Measurements from ENCODE around the gene BRWD1. TPM values are rescaled to one million over a fixed set of nuclear protein-coding genes. Genes with fewer than 3 reads are reported as not detected.

BRWD1 gene
- polyA plus RNA-seq, 3 donors from 2014 or later, result 28.3 to 73.3 (median 34.1) TPM

- Mint-ChIP-seq H3K36me3 (no peaks in the 10 kb centered on the region), H3K9me3 (no peaks in the 10 kb centered on the region), H3K4me3 (no peak overlapping the region), H3K4me1 (no peaks in the 10 kb centered on the region), H3K27me3 (ENCODE audit: low read depth in 3 of 3) (peaks cover 0 to 5% (median 2%) of the 10 kb centered on the region in 3 donors), H3K27ac (no peak overlapping the region)
- no peak for DNase-seq
These were observed 157.4 kb downstream of the BRWD1 start for GRCh38 chr21:39156024-39156423.

GRCh38 chr21:39155578-39155977 lies 157.9 kb downstream of the BRWD1 start:
- Mint-ChIP-seq H3K27me3 (ENCODE audit: low read depth in 3 of 3) (peaks cover 0 to 3% (median 2%) of the 10 kb centered on the region in 3 donors), H3K9me3 (no peaks in the 10 kb centered on the region), H3K4me3 (no peak overlapping the region), H3K36me3 (no peaks in the 10 kb centered on the region), H3K4me1 (no peaks in the 10 kb centered on the region), H3K27ac (no peak overlapping the region)
- DNase-seq, result no peak

- no peak overlapping the region for H3K4me3 Mint-ChIP-seq
- no peaks in the 10 kb centered on the region for H3K9me3 Mint-ChIP-seq
- H3K4me1 Mint-ChIP-seq, result no peaks in the 10 kb centered on the region
- no peaks in the 10 kb centered on the region for H3K36me3 Mint-ChIP-seq
- no peak overlapping the region for H3K27ac Mint-ChIP-seq
- H3K27me3 Mint-ChIP-seq (ENCODE audit: low read depth in 3 of 3), result peaks cover 0 to 6% (median 2%) of the 10 kb centered on the region in 3 donors
- no peak for DNase-seq
These were observed 159.6 kb downstream of the BRWD1 start for GRCh38 chr21:39153842-39154241.

GRCh38 chr21:39153373-39153772 lies 160.1 kb downstream of the BRWD1 start:
- peaks cover 0 to 6% (median 2%) of the 10 kb centered on the region in 3 donors for H3K27me3 Mint-ChIP-seq (ENCODE audit: low read depth in 3 of 3)
- H3K9me3 Mint-ChIP-seq, result peaks cover 0 to 2% (median 0%) of the 10 kb centered on the region in 6 donors
- H3K4me3 Mint-ChIP-seq, result no peak overlapping the region
- no peaks in the 10 kb centered on the region for H3K36me3 Mint-ChIP-seq
- H3K27ac Mint-ChIP-seq, result no peak overlapping the region
- no peak for DNase-seq
- H3K4me1 Mint-ChIP-seq, result no peaks in the 10 kb centered on the region

- Mint-ChIP-seq H3K9me3 (peaks cover 0 to 2% (median 0%) of the 10 kb centered on the region in 6 donors), H3K27ac (no peak overlapping the region)
These were observed 161.2 kb downstream of the BRWD1 start for GRCh38 chr21:39152271-39152670.

GRCh38 chr21:39150877-39151276 lies 162.6 kb downstream of the BRWD1 start:
- Mint-ChIP-seq H3K4me1 (no peaks in the 10 kb centered on the region), H3K27ac (no peak overlapping the region), H3K9me3 (peaks cover 0 to 2% (median 0%) of the 10 kb centered on the region in 6 donors), H3K36me3 (no peaks in the 10 kb centered on the region), H3K27me3 (ENCODE audit: low read depth in 3 of 3) (peaks cover 0 to 6% (median 5%) of the 10 kb centered on the region in 3 donors), H3K4me3 (no peak overlapping the region)
- DNase-seq, result no peak

More at GRCh38 chr21:39152271-39152670, 161.2 kb downstream of the BRWD1 start:
- Mint-ChIP-seq H3K4me1 (no peaks in the 10 kb centered on the region), H3K36me3 (no peaks in the 10 kb centered on the region), H3K4me3 (no peak overlapping the region), H3K27me3 (ENCODE audit: low read depth in 3 of 3) (peaks cover 0 to 6% (median 2%) of the 10 kb centered on the region in 3 donors)
- DNase-seq, result no peak

GRCh38 chr21:39150316-39150715 lies 163.1 kb downstream of the BRWD1 start:
- Mint-ChIP-seq H3K4me3 (no peak overlapping the region), H3K27ac (no peak overlapping the region), H3K36me3 (no peaks in the 10 kb centered on the region), H3K9me3 (peaks cover 0 to 2% (median 0%) of the 10 kb centered on the region in 6 donors), H3K27me3 (ENCODE audit: low read depth in 3 of 3) (peaks cover 0 to 6% (median 5%) of the 10 kb centered on the region in 3 donors), H3K4me1 (no peaks in the 10 kb centered on the region)
- no peak for DNase-seq

GRCh38 chr21:39149882-39150281 lies 163.6 kb downstream of the BRWD1 start:
- Mint-ChIP-seq H3K36me3 (no peaks in the 10 kb centered on the region), H3K27me3 (ENCODE audit: low read depth in 3 of 3) (peaks cover 0 to 5% (median 4%) of the 10 kb centered on the region in 3 donors), H3K27ac (no peak overlapping the region), H3K4me3 (no peak overlapping the region), H3K4me1 (no peaks in the 10 kb centered on the region), H3K9me3 (peaks cover 0 to 2% (median 0%) of the 10 kb centered on the region in 6 donors)
- no peak for DNase-seq

GRCh38 chr21:39148975-39149374 lies 164.5 kb downstream of the BRWD1 start:
- no peak for DNase-seq
- Mint-ChIP-seq H3K4me3 (no peak overlapping the region), H3K4me1 (no peaks in the 10 kb centered on the region), H3K36me3 (no peaks in the 10 kb centered on the region), H3K27ac (no peak overlapping the region), H3K27me3 (ENCODE audit: low read depth in 3 of 3) (peaks cover 0 to 5% (median 4%) of the 10 kb centered on the region in 3 donors), H3K9me3 (peaks cover 0 to 2% (median 0%) of the 10 kb centered on the region in 6 donors)

- Mint-ChIP-seq H3K4me1 (no peaks in the 10 kb centered on the region), H3K9me3 (peaks cover 0 to 2% (median 0%) of the 10 kb centered on the region in 6 donors), H3K27ac (no peak overlapping the region), H3K36me3 (no peaks in the 10 kb centered on the region), H3K4me3 (no peak overlapping the region), H3K27me3 (ENCODE audit: low read depth in 3 of 3) (peaks cover 0 to 6% (median 5%) of the 10 kb centered on the region in 3 donors)
- no peak for DNase-seq
These were observed 169.2 kb downstream of the BRWD1 start for GRCh38 chr21:39144191-39144590.

GRCh38 chr21:39142972-39143371 lies 170.5 kb downstream of the BRWD1 start:
- H3K9me3 Mint-ChIP-seq, result no peaks in the 10 kb centered on the region
- H3K27ac Mint-ChIP-seq, result no peak overlapping the region
- no peak for DNase-seq
- no peak overlapping the region for H3K4me3 Mint-ChIP-seq
- H3K27me3 Mint-ChIP-seq (ENCODE audit: low read depth in 3 of 3), result peaks cover 0 to 6% (median 5%) of the 10 kb centered on the region in 3 donors
- no peaks in the 10 kb centered on the region for H3K36me3 Mint-ChIP-seq
- no peaks in the 10 kb centered on the region for H3K4me1 Mint-ChIP-seq

- Mint-ChIP-seq H3K4me1 (no peaks in the 10 kb centered on the region), H3K4me3 (no peak overlapping the region), H3K27ac (no peak overlapping the region), H3K36me3 (no peaks in the 10 kb centered on the region), H3K27me3 (ENCODE audit: low read depth in 3 of 3) (peaks cover 2 to 6% (median 2%) of the 10 kb centered on the region in 3 donors), H3K9me3 (no peaks in the 10 kb centered on the region)
- DNase-seq, result no peak
These were observed 171.9 kb downstream of the BRWD1 start for GRCh38 chr21:39141502-39141901.

GRCh38 chr21:39137248-39138178 lies 175.9 kb downstream of the BRWD1 start:
- no peaks in the 10 kb centered on the region for H3K4me1 Mint-ChIP-seq
- DNase-seq, result no peak
- no peak overlapping the region for H3K27ac Mint-ChIP-seq
- no peak overlapping the region for H3K4me3 Mint-ChIP-seq
- H3K36me3 Mint-ChIP-seq, result no peaks in the 10 kb centered on the region
- peaks cover 2 to 4% (median 2%) of the 10 kb centered on the region in 3 donors for H3K27me3 Mint-ChIP-seq (ENCODE audit: low read depth in 3 of 3)
- H3K9me3 Mint-ChIP-seq, result no peaks in the 10 kb centered on the region

- Mint-ChIP-seq H3K4me3 (no peak overlapping the region), H3K9me3 (no peaks in the 10 kb centered on the region), H3K27me3 (ENCODE audit: low read depth in 3 of 3) (peaks cover 0 to 4% (median 2%) of the 10 kb centered on the region in 3 donors), H3K36me3 (no peaks in the 10 kb centered on the region), H3K4me1 (no peaks in the 10 kb centered on the region), H3K27ac (no peak overlapping the region)
- DNase-seq, result no peak
These were observed 176.7 kb downstream of the BRWD1 start for GRCh38 chr21:39136711-39137110.

Data from immature natural killer cell (primary cell).